Fibroblast of lung (primary cell): ENCODE results near the gene OR5K3. TPM values are rescaled to one million over a fixed set of nuclear protein-coding genes. Genes with fewer than 3 reads are reported as not detected.

Experiments used
- DNase-seq, 2 donors: peaks; one replicate each; pipeline versions ENCODE4 v3.0.0 to v3.0.0-alpha.2; 2010; ENCODE audit warnings: low read depth in 2 of 2
- H2AFZ ChIP-seq: 2 replicates; pipeline ENCODE4 v1.5.1; 2012; ENCODE audit warnings: low read length, control low read depth, inconsistent platforms
- H3K27ac ChIP-seq: 2 replicates; pipeline ENCODE4 v1.5.1; 2011; ENCODE audit warnings: low read length, control low read depth; ENCODE audit not compliant: insufficient read depth
- H3K27me3 ChIP-seq: 2 replicates; pipeline ENCODE4 v1.5.1; 2011; ENCODE audit warnings: mild to moderate bottlenecking, low read length; ENCODE audit not compliant: control insufficient read depth, insufficient read depth
- H3K36me3 ChIP-seq: 2 replicates; pipeline ENCODE4 v1.5.1; 2011; ENCODE audit warnings: low read length; ENCODE audit not compliant: control insufficient read depth, insufficient read depth
- H3K4me1 ChIP-seq: 2 replicates; pipeline ENCODE4 v1.5.1; 2011; ENCODE audit warnings: low read length; ENCODE audit not compliant: control insufficient read depth, insufficient read depth; ENCODE audit errors: extremely low read depth
- H3K4me2 ChIP-seq: 2 replicates; pipeline ENCODE4 v1.5.1; 2011; ENCODE audit warnings: low read length, control low read depth; ENCODE audit not compliant: insufficient read depth; ENCODE audit errors: extremely low read depth
- H3K4me3 ChIP-seq, 4 experiments: fragments of 200-600 bp in 1 of 4; sonication (generic) in 1 of 4; replicated peaks in 1 of 4; 2 replicates each; pipeline ENCODE4 v1.5.1; 2011 to 2016; ENCODE audit warnings: low read length in 4 of 4, low read depth in 3 of 4, mild to moderate bottlenecking in 3 of 4, control low read depth in 2 of 4, inconsistent platforms in 1 of 4, mixed read lengths in 1 of 4; ENCODE audit not compliant: insufficient read depth in 1 of 4; ENCODE audit errors: control extremely low read depth in 1 of 4
- H3K79me2 ChIP-seq: 2 replicates; pipeline ENCODE4 v1.5.1; 2012; ENCODE audit warnings: mild to moderate bottlenecking, low read length, inconsistent platforms; ENCODE audit not compliant: control insufficient read depth, insufficient read depth
- H3K9ac ChIP-seq: 2 replicates; pipeline ENCODE4 v1.5.1; 2011; ENCODE audit warnings: mild to moderate bottlenecking, low read length, control low read depth; ENCODE audit not compliant: insufficient read depth
- H3K9me3 ChIP-seq: 2 replicates; pipeline ENCODE4 v1.5.1; 2012; ENCODE audit warnings: low read depth, low read length; ENCODE audit not compliant: control insufficient read depth, insufficient read depth
- H4K20me1 ChIP-seq: 2 replicates; pipeline ENCODE4 v1.5.1; 2011; ENCODE audit warnings: low read length; ENCODE audit not compliant: control insufficient read depth, insufficient read depth; ENCODE audit errors: extremely low read depth
- EZH2 ChIP-seq: IDR thresholded peaks from 2 replicates; pipeline ENCODE4 v1.5.1; 2012; ENCODE audit warnings: low read length, control low read depth, mild to moderate bottlenecking; ENCODE audit errors: missing control alignments
- polyA plus RNA-seq, 2 donors: library from polyadenylated mRNA; depleted of rRNA in 1 of 2; stranded (reverse) in 1 of 2; unstranded in 1 of 2; fragments of >200 nt; gene quantifications; 2 replicates each; pipeline ENCODE4 v1.2.1, GENCODE V29; 2011 to 2012; ENCODE audit warnings: missing spikeins in 1 of 2
- total RNA-seq: library from RNA; depleted of rRNA; stranded (reverse); fragments of >200 nt; gene quantifications from 2 replicates; pipeline ENCODE4 v1.2.1, GENCODE V29; 2014
- TF ChIP-seq, protein P1 (sequence below), 2 donors: IDR thresholded peaks in 1 of 2; conservative IDR thresholded peaks in 1 of 2; 1 replicate in 1 of 2; 2 replicates in 1 of 2; pipeline ENCODE4 v1.5.1; 2011 to 2012; ENCODE audit warnings: low read length in 2 of 2, control low read depth in 1 of 2, inconsistent platforms in 1 of 2, low read depth in 1 of 2, mild to moderate bottlenecking in 1 of 2

OR5K3 gene
- total and polyA plus RNA-seq, 2 donors (not counting 1 experiment from before 2014, with no cell fraction given) = not detected

GRCh38 chr3:98367464-98368246 is 22.8 kb upstream of the OR5K3 start:
- Histone ChIP-seq H3K4me3 (no peak overlapping the region), H3K9ac (no peak overlapping the region), H4K20me1 (no peaks in the 10 kb centered on the region), H3K27ac (no peak overlapping the region), H3K36me3 (no peaks in the 10 kb centered on the region), H2AFZ (no peak overlapping the region), H3K79me2 (no peaks in the 10 kb centered on the region), H3K4me2 (no peak overlapping the region), H3K4me1 (no peaks in the 10 kb centered on the region), H3K27me3 (no peaks in the 10 kb centered on the region), H3K9me3 (no peaks in the 10 kb centered on the region)
- no peak for TF ChIP-seq EZH2
- TF ChIP-seq, protein P1, sequence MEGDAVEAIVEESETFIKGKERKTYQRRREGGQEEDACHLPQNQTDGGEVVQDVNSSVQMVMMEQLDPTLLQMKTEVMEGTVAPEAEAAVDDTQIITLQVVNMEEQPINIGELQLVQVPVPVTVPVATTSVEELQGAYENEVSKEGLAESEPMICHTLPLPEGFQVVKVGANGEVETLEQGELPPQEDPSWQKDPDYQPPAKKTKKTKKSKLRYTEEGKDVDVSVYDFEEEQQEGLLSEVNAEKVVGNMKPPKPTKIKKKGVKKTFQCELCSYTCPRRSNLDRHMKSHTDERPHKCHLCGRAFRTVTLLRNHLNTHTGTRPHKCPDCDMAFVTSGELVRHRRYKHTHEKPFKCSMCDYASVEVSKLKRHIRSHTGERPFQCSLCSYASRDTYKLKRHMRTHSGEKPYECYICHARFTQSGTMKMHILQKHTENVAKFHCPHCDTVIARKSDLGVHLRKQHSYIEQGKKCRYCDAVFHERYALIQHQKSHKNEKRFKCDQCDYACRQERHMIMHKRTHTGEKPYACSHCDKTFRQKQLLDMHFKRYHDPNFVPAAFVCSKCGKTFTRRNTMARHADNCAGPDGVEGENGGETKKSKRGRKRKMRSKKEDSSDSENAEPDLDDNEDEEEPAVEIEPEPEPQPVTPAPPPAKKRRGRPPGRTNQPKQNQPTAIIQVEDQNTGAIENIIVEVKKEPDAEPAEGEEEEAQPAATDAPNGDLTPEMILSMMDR (conservative IDR thresholded peaks at IDR 0.05 in 1 of 2, IDR thresholded peaks at IDR 0.05 in 1 of 2; ENCODE audit: low read depth in 1 of 2, low read length in 2 of 2) = no peak
- DNase-seq = no peak

- H3K36me3 ChIP-seq = no peaks in the 10 kb centered on the region
- H3K4me3 ChIP-seq = no peak overlapping the region
- no peaks in the 10 kb centered on the region for H3K4me1 ChIP-seq
- no peaks in the 10 kb centered on the region for H3K9me3 ChIP-seq
- H3K27me3 ChIP-seq = no peaks in the 10 kb centered on the region
- H3K27ac ChIP-seq = no peak overlapping the region
- no peaks in the 10 kb centered on the region for H3K79me2 ChIP-seq
- no peaks in the 10 kb centered on the region for H4K20me1 ChIP-seq
- H3K9ac ChIP-seq = no peak overlapping the region
- DNase-seq = no peak
- TF ChIP-seq, protein P1 (conservative IDR thresholded peaks at IDR 0.05 in 1 of 2, IDR thresholded peaks at IDR 0.05 in 1 of 2; ENCODE audit: low read depth in 1 of 2, low read length in 2 of 2) = no peak
- TF ChIP-seq EZH2 = no peak
- no peak overlapping the region for H3K4me2 ChIP-seq
- no peak overlapping the region for H2AFZ ChIP-seq
Measured at GRCh38 chr3:98371186-98371585, 19.3 kb upstream of the OR5K3 start.

DNA sequence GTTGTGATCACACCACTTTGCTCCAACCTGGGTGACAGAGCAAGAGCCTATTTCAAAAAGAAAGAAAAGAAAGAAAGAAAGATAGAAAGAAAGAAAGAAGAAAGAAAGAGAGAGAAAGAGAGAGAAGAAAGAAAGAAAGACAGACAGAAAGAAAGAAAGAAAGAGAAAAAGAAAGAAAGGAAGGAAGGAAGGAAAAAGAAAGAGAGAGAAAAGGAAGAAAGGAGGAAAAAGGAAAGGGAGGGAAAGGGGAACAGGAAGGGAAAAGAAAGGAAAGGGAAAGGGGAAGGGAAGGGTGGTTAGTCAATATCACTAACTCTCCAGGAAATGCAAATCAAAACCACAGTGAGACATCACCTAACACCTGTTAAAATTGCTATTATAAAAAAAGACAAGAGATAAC is 18.6 kb upstream of the OR5K3 start:
- TF ChIP-seq EZH2 = no peak
- TF ChIP-seq, protein P1 (conservative IDR thresholded peaks at IDR 0.05 in 1 of 2, IDR thresholded peaks at IDR 0.05 in 1 of 2; ENCODE audit: low read depth in 1 of 2, low read length in 2 of 2) = no peak

More for the DNA sequence above, 18.6 kb upstream of the OR5K3 start:
- no peaks in the 10 kb centered on the region for H3K36me3 ChIP-seq
- H3K79me2 ChIP-seq = no peaks in the 10 kb centered on the region
- no peak overlapping the region for H3K4me3 ChIP-seq
- no peak overlapping the region for H3K9ac ChIP-seq
- no peaks in the 10 kb centered on the region for H4K20me1 ChIP-seq
- no peak for DNase-seq
- H3K27me3 ChIP-seq = no peaks in the 10 kb centered on the region
- no peak overlapping the region for H3K4me2 ChIP-seq
- no peaks in the 10 kb centered on the region for H3K9me3 ChIP-seq
- no peak overlapping the region for H3K27ac ChIP-seq
- H2AFZ ChIP-seq = no peak overlapping the region
- no peaks in the 10 kb centered on the region for H3K4me1 ChIP-seq
